Measurements from ENCODE around the gene SCRT2. TPM values are rescaled to one million over a fixed set of nuclear protein-coding genes. Genes with fewer than 3 reads are reported as not detected.

SCRT2 gene
- total and polyA plus RNA-seq, 4 donors: not detected

- TF ChIP-seq SP1 (IDR thresholded peaks at IDR 0.05) (no peak), TAF1 (conservative IDR thresholded peaks at IDR 0.05) (no peak), HNF4A (conservative IDR thresholded peaks at IDR 0.05) (no peak), GABPA (IDR thresholded peaks at IDR 0.05 in 1 of 2, conservative IDR thresholded peaks at IDR 0.05 in 1 of 2) (no peak)
- peaks cover 5 to 20% (median 11%) of the 10 kb centered on the region in 4 donors for H3K4me1 ChIP-seq (ENCODE audit: control insufficient read depth in 4 of 4, insufficient read depth in 4 of 4, low read length in 3 of 4)
- no peak overlapping the region for H3K27ac ChIP-seq (ENCODE audit: low read depth in 1 of 2, low read length in 2 of 2)
- DNase-seq (ENCODE audit: low spot score): no peak
- no peaks in the 10 kb centered on the region for H3K9me3 ChIP-seq (ENCODE audit: control insufficient read depth in 4 of 4, low read length in 3 of 4)
- no peaks in the 10 kb centered on the region for H3K36me3 ChIP-seq (ENCODE audit: control insufficient read depth in 4 of 4, insufficient read depth in 3 of 4, low read depth in 1 of 4, low read length in 3 of 4)
- 93% methylated on average over 3 of the region's 3 CpGs for WGBS
- no peak overlapping the region for H3K9ac ChIP-seq (ENCODE audit: low read depth in 1 of 2, low read length in 2 of 2)
- H3K27me3 ChIP-seq (ENCODE audit: control insufficient read depth in 4 of 4, insufficient read depth in 4 of 4, low read length in 3 of 4): no peaks in the 10 kb centered on the region
- H3K4me3 ChIP-seq (ENCODE audit: low read depth in 1 of 3, low read length in 3 of 3): no peak overlapping the region
Observed at GRCh38 chr20:654417-654750, 21.2 kb downstream of the SCRT2 start.

GRCh38 chr20:653590-654416 lies 21.8 kb downstream of the SCRT2 start:
- H3K4me1 ChIP-seq (ENCODE audit: control insufficient read depth in 4 of 4, insufficient read depth in 4 of 4, low read length in 3 of 4): peaks cover 5 to 20% (median 11%) of the 10 kb centered on the region in 4 donors
- H3K9ac ChIP-seq (ENCODE audit: low read depth in 1 of 2, low read length in 2 of 2): peak overlapping the region; percentile 41 to 61
- no peaks in the 10 kb centered on the region for H3K9me3 ChIP-seq (ENCODE audit: control insufficient read depth in 4 of 4, low read length in 3 of 4)
- peak overlapping the region; percentile 57 to 81 for H3K27ac ChIP-seq (ENCODE audit: low read depth in 1 of 2, low read length in 2 of 2)
- TF ChIP-seq REST (IDR thresholded peaks at IDR 0.05): no peak
- TF ChIP-seq SP1 (IDR thresholded peaks at IDR 0.05): peak; percentile 34
- TF ChIP-seq HNF4A (conservative IDR thresholded peaks at IDR 0.05): peak; percentile 9 to 47
- peak; percentile 20 to 76 for TF ChIP-seq RXRA (IDR thresholded peaks at IDR 0.05)
- H3K27me3 ChIP-seq (ENCODE audit: control insufficient read depth in 4 of 4, insufficient read depth in 4 of 4, low read length in 3 of 4): no peaks in the 10 kb centered on the region
- peak overlapping the region; percentile 53 to 83 (median 62) for H3K4me3 ChIP-seq (ENCODE audit: low read depth in 1 of 3, low read length in 3 of 3)
- no peaks in the 10 kb centered on the region for H3K36me3 ChIP-seq (ENCODE audit: control insufficient read depth in 4 of 4, insufficient read depth in 3 of 4, low read depth in 1 of 4, low read length in 3 of 4)
- DNase-seq (ENCODE audit: low spot score): no peak
- WGBS: 18% methylated on average over 31 of the region's 31 CpGs

GRCh38 chr20:653110-653589 lies 22.5 kb downstream of the SCRT2 start, which contains the start of gene SRXN1:
SRXN1 (minus strand) TSS chr20:653200; CDS start chr20:653185, 15 bp downstream.
- Histone ChIP-seq H3K4me3 (ENCODE audit: low read depth in 1 of 3, low read length in 3 of 3) (peak within 1 kb of the TSS; percentile 83 to 86 (median 85)), H3K36me3 (ENCODE audit: control insufficient read depth in 4 of 4, insufficient read depth in 3 of 4, low read depth in 1 of 4, low read length in 3 of 4) (peaks cover 4 to 6% (median 5%) of the 10 kb centered on the region in 4 donors), H3K27me3 (ENCODE audit: control insufficient read depth in 4 of 4, insufficient read depth in 4 of 4, low read length in 3 of 4) (no peaks in the 10 kb centered on the region), H3K4me1 (ENCODE audit: control insufficient read depth in 4 of 4, insufficient read depth in 4 of 4, low read length in 3 of 4) (peaks cover 5 to 20% (median 11%) of the 10 kb centered on the region in 4 donors), H3K9me3 (ENCODE audit: control insufficient read depth in 4 of 4, low read length in 3 of 4) (no peaks in the 10 kb centered on the region), H3K9ac (ENCODE audit: low read depth in 1 of 2, low read length in 2 of 2) (peak within 1 kb of the TSS; percentile 78 to 88), H3K27ac (ENCODE audit: low read depth in 1 of 2, low read length in 2 of 2) (peak within 1 kb of the TSS; percentile 57 to 81)
- peak; percentile 93 for DNase-seq (ENCODE audit: low spot score)
- WGBS: 1% methylated on average over 74 of the region's 74 CpGs
- no peak for TF ChIP-seq JUND (IDR thresholded peaks at IDR 0.05)
- TF ChIP-seq EGR1 (IDR thresholded peaks at IDR 0.05; ENCODE audit: low read depth in 2 of 2): peak in 1 of 2 donors; percentile 53
- peak; percentile 50 for TF ChIP-seq CTCF (IDR thresholded peaks at IDR 0.05; ENCODE audit: low read depth, low read length, missing input control)

Measured in liver (tissue), 9 donors.